ENCODE measurements around the gene XRCC6. TPM values are rescaled to one million over a fixed set of nuclear protein-coding genes. Genes with fewer than 3 reads are reported as not detected.
A peak's percentile ranks its signal among the peaks of the same experiment; 100 is the strongest.

The XRCC6 gene
- total and polyA plus RNA-seq, 10 donors: 93.6 to 183 (median 152) TPM

GRCh38 chr22:41608386-41608785 is 12.7 kb upstream of the XRCC6 start:
- Histone ChIP-seq H3K9me3 (no peaks in the 10 kb centered on the region), H3K27me3 (replicated peaks in 1 of 7) (no peaks in the 10 kb centered on the region), H3K4me1 (peaks cover 0 to 13% (median 4%) of the 10 kb centered on the region in 6 donors), H3K4me3 (no peak overlapping the region), H3K27ac (no peak overlapping the region), H3K36me3 (peaks cover 0 to 63% (median 24%) of the 10 kb centered on the region in 6 donors)
- DNase-seq: peak; percentile 36
- intact Hi-C loops (cut with DNase I; ENCODE audit: low total_unique reads): no loop called here
- TF ChIP-seq CTCF (IDR thresholded peaks at IDR 0.05 in 8 of 11, conservative IDR thresholded peaks at IDR 0.05 in 3 of 11) (no peak), POLR2A (IDR thresholded peaks at IDR 0.05) (no peak), POLR2AphosphoS5 (IDR thresholded peaks at IDR 0.05) (no peak)
- WGBS, 5 donors: 97 to 100% (median 98%) methylated on average over 3 of the region's 3 CpGs

GRCh38 chr22:41612603-41613306 is 8.3 kb upstream of the XRCC6 start:
- no peak overlapping the region for H3K4me3 ChIP-seq
- no peaks in the 10 kb centered on the region for H3K9me3 ChIP-seq
- peaks cover 0 to 19% (median under 1%) of the 10 kb centered on the region in 6 donors for H3K36me3 ChIP-seq
- intact Hi-C loops (cut with DNase I; ENCODE audit: low total_unique reads): no loop called here
- DNase-seq: no peak
- peaks cover 0 to 11% (median 0%) of the 10 kb centered on the region in 6 donors for H3K4me1 ChIP-seq
- TF ChIP-seq POLR2A (IDR thresholded peaks at IDR 0.05): no peak
- 86 to 92% (median 88%) methylated on average over 5 to 6 of the region's 6 CpGs for WGBS, 5 donors
- H3K27ac ChIP-seq: no peak overlapping the region
- no peaks in the 10 kb centered on the region for H3K27me3 ChIP-seq (replicated peaks in 1 of 7)

GRCh38 chr22:41613456-41613855 is 7.6 kb upstream of the XRCC6 start:
- H3K4me1 ChIP-seq: peaks cover 0 to 18% (median 2%) of the 10 kb centered on the region in 6 donors
- no peaks in the 10 kb centered on the region for H3K27me3 ChIP-seq (replicated peaks in 1 of 7)
- intact Hi-C loops (cut with DNase I; ENCODE audit: low total_unique reads): no loop called here
- H3K36me3 ChIP-seq: peaks cover 0 to 17% (median 0%) of the 10 kb centered on the region in 6 donors
- no peak for DNase-seq
- H3K4me3 ChIP-seq: no peak overlapping the region
- no peaks in the 10 kb centered on the region for H3K9me3 ChIP-seq
- 93 to 96% (median 96%) methylated on average over 2 of the region's 2 CpGs for WGBS, 5 donors
- no peak overlapping the region for H3K27ac ChIP-seq
- no peak for TF ChIP-seq POLR2A (IDR thresholded peaks at IDR 0.05)
- no peak for TF ChIP-seq CTCF (IDR thresholded peaks at IDR 0.05 in 8 of 11, conservative IDR thresholded peaks at IDR 0.05 in 3 of 11)
- no peak for TF ChIP-seq POLR2AphosphoS5 (IDR thresholded peaks at IDR 0.05)

- peak overlapping the region; percentile 92 to 99 (median 96) for H3K27ac ChIP-seq
- peaks cover 0 to 31% (median 25%) of the 10 kb centered on the region in 6 donors for H3K36me3 ChIP-seq
- peak; percentile 86 for DNase-seq
- no peaks in the 10 kb centered on the region for H3K9me3 ChIP-seq
- H3K4me3 ChIP-seq: peak overlapping the region; percentile 71 to 91 (median 86)
- H3K27me3 ChIP-seq (replicated peaks in 1 of 7): no peaks in the 10 kb centered on the region
- H3K4me1 ChIP-seq: peaks cover 28 to 77% (median 46%) of the 10 kb centered on the region in 6 donors
- 3 to 5% (median 4%) methylated on average over 6 to 24 of the region's 24 CpGs for WGBS, 5 donors
- no peak for TF ChIP-seq POLR2A (IDR thresholded peaks at IDR 0.05)
- TF ChIP-seq CTCF (IDR thresholded peaks at IDR 0.05 in 8 of 11, conservative IDR thresholded peaks at IDR 0.05 in 3 of 11): no peak
- TF ChIP-seq POLR2AphosphoS5 (IDR thresholded peaks at IDR 0.05): no peak
- intact Hi-C loops (cut with DNase I; ENCODE audit: low total_unique reads): no loop called here
These were observed 1.0 kb upstream of the XRCC6 start for GRCh38 chr22:41619979-41620588.
